Gastroesophageal sphincter (tissue), 4 donors: ENCODE data around the gene PHF2. TPM values are rescaled to one million over a fixed set of nuclear protein-coding genes. Genes with fewer than 3 reads are reported as not detected.

Experiments
- ATAC-seq: fragments of 150-250 bp; one replicate; pipeline ENCODE4 v1.9.1; 2016; ENCODE audit warnings: mild to moderate bottlenecking, moderate library complexity
- H3K27ac ChIP-seq, 4 donors: fragments of 200-600 bp; sonication (generic) in 3 of 4; 1 replicate in 3 of 4; 2 replicates in 1 of 4; pipeline ENCODE4 v1.5.1; 2016 to 2019
- H3K27me3 ChIP-seq: fragments of 200-600 bp; sonication (generic); one replicate; pipeline ENCODE4 v1.5.1; 2019
- H3K36me3 ChIP-seq, 2 donors: fragments of 200-600 bp; sonication (generic); one replicate each; pipeline ENCODE4 v1.5.1; 2019; ENCODE audit warnings: control low read depth in 1 of 2
- H3K4me1 ChIP-seq, 3 donors: fragments of 200-600 bp; sonication (generic); 1 replicate in 2 of 3; 2 replicates in 1 of 3; pipeline ENCODE4 v1.5.1; 2016 to 2019; ENCODE audit warnings: control low read depth in 2 of 3
- H3K4me3 ChIP-seq, 2 donors: fragments of 200-600 bp; sonication (generic); one replicate each; pipeline ENCODE4 v1.5.1; 2019; ENCODE audit warnings: mild to moderate bottlenecking in 1 of 2, moderate library complexity in 1 of 2
- H3K9me3 ChIP-seq, 3 donors: fragments of 200-600 bp; sonication (generic); one replicate each; pipeline ENCODE4 v1.5.1; 2017 to 2019; ENCODE audit warnings: control low read depth in 2 of 3
- EP300 ChIP-seq: sonication (generic); formaldehyde crosslinking; IDR thresholded peaks from one replicate; pipeline ENCODE4 v1.6.1; 2017; ENCODE audit warnings: antibody characterized with exemption, mild to moderate bottlenecking
- POLR2A ChIP-seq, 2 donors: fragments of 450-650 bp; IDR thresholded peaks; one replicate each; pipeline ENCODE4 v1.6.1; 2017; ENCODE audit warnings: antibody characterized with exemption in 2 of 2, mild to moderate bottlenecking in 2 of 2, moderate library complexity in 1 of 2
- POLR2AphosphoS5 ChIP-seq: sonication (generic); formaldehyde crosslinking; IDR thresholded peaks from one replicate; pipeline ENCODE4 v1.6.1; 2017; ENCODE audit warnings: antibody characterized with exemption
- WGBS, 2 donors: methylation state at CpG; one replicate each; pipeline ENCODE4 v1.1.5; 2018; ENCODE audit warnings: low coverage in 1 of 2; 5-methylcytosine and 5-hydroxymethylcytosine counted together
- total RNA-seq, 4 donors: library from RNA; depleted of rRNA; stranded (reverse); fragments of >200 nt; gene quantifications; one replicate each; pipeline ENCODE4 v1.1.0, GENCODE V29; 2016
- TF ChIP-seq, protein P1 (sequence below), 4 experiments: fragments of 200-600 bp in 2 of 4; fragments of 450-650 bp in 2 of 4; sonication (generic) in 1 of 4; IDR thresholded peaks; one replicate each; pipeline ENCODE4 v1.5.1; 2017 to 2019; ENCODE audit warnings: antibody characterized with exemption in 4 of 4, mild to moderate bottlenecking in 2 of 4, moderate library complexity in 2 of 4

The PHF2 gene
- total RNA-seq, 4 donors from 2014 or later: 37.2 to 51.2 (median 39.2) TPM

GRCh38 chr9:93648181-93648580, 71.8 kb downstream of the PHF2 start:
- Histone ChIP-seq H3K4me3 (no peak overlapping the region), H3K9me3 (no peaks in the 10 kb centered on the region), H3K27me3 (no peaks in the 10 kb centered on the region), H3K4me1 (peaks cover 0 to 4% (median 0%) of the 10 kb centered on the region in 3 donors), H3K36me3 (peaks cover 0 to 100% of the 10 kb centered on the region in 2 donors), H3K27ac (no peak overlapping the region)
- no peak for ATAC-seq
- TF ChIP-seq POLR2A (IDR thresholded peaks at IDR 0.05): no peak
- no peak for TF ChIP-seq EP300
- TF ChIP-seq, protein P1, sequence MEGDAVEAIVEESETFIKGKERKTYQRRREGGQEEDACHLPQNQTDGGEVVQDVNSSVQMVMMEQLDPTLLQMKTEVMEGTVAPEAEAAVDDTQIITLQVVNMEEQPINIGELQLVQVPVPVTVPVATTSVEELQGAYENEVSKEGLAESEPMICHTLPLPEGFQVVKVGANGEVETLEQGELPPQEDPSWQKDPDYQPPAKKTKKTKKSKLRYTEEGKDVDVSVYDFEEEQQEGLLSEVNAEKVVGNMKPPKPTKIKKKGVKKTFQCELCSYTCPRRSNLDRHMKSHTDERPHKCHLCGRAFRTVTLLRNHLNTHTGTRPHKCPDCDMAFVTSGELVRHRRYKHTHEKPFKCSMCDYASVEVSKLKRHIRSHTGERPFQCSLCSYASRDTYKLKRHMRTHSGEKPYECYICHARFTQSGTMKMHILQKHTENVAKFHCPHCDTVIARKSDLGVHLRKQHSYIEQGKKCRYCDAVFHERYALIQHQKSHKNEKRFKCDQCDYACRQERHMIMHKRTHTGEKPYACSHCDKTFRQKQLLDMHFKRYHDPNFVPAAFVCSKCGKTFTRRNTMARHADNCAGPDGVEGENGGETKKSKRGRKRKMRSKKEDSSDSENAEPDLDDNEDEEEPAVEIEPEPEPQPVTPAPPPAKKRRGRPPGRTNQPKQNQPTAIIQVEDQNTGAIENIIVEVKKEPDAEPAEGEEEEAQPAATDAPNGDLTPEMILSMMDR (IDR thresholded peaks at IDR 0.05): no peak
- TF ChIP-seq POLR2AphosphoS5: no peak
- 92 to 100% methylated on average over 2 to 4 of the region's 5 CpGs for WGBS, 2 donors

DNA sequence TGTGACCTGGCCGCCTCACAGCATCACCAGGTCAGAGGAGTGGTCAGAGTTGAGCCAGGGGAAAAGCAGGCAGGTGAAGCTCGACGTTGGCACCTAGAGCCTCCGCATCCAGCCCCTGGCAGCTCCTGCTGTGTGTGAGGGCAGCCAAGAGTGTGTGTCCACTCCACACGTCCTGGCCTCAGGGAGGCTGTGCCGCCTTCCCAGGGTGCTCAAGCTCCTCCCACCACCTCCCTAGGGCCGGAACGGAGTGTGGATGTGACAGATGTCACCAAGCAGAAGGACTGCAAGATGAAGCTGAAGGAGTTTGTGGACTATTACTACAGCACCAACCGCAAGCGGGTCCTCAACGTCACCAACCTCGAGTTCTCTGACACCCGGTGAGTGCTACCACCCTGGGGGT, 72.5 kb downstream of the PHF2 start:
- Histone ChIP-seq H3K27me3 (no peaks in the 10 kb centered on the region), H3K4me3 (no peak overlapping the region), H3K36me3 (peaks cover 0 to 100% of the 10 kb centered on the region in 2 donors), H3K4me1 (no peaks in the 10 kb centered on the region), H3K27ac (no peak overlapping the region), H3K9me3 (no peaks in the 10 kb centered on the region)
- TF ChIP-seq, protein P1 (IDR thresholded peaks at IDR 0.05): no peak
- TF ChIP-seq EP300 (no peak), POLR2A (IDR thresholded peaks at IDR 0.05) (no peak), POLR2AphosphoS5 (no peak)
- no peak for ATAC-seq
- 93 to 100% methylated on average over 3 of the region's 13 CpGs for WGBS, 2 donors

DNA sequence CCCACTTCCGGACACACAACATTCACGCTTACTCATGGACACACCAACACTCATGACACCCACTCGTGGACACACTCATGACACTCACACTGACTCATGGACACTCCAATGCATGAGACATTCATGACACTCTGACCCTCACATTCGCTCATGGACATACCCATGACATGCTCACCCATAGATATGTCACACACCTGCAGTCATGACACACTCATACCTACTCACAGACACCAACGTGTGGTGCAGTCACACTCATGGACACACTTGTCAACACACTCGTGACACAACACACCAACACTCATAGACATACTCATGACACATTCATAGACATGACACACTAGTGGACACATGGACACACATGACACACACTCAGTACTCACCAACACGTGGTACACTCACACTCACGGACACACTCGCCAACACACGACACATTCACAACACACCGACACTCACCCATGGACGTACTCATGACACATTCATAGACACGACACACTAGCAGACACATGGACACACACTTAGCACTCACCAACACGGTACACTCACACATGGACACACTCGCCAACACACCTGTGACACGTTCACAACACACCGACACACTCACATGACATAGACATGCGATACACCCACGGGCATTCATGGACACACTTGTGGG, 73.4 kb downstream of the PHF2 start:
- Histone ChIP-seq H3K27me3 (no peaks in the 10 kb centered on the region), H3K4me3 (no peak overlapping the region), H3K27ac (no peak overlapping the region), H3K36me3 (peaks cover 0 to 100% of the 10 kb centered on the region in 2 donors), H3K9me3 (no peaks in the 10 kb centered on the region), H3K4me1 (no peaks in the 10 kb centered on the region)
- no peak for TF ChIP-seq POLR2A (IDR thresholded peaks at IDR 0.05)
- TF ChIP-seq, protein P1 (IDR thresholded peaks at IDR 0.05): no peak
- no peak for TF ChIP-seq EP300
- no peak for TF ChIP-seq POLR2AphosphoS5
- no peak for ATAC-seq
- WGBS, 2 donors: 80 to 98% methylated on average over 10 to 15 of the region's 19 CpGs

DNA sequence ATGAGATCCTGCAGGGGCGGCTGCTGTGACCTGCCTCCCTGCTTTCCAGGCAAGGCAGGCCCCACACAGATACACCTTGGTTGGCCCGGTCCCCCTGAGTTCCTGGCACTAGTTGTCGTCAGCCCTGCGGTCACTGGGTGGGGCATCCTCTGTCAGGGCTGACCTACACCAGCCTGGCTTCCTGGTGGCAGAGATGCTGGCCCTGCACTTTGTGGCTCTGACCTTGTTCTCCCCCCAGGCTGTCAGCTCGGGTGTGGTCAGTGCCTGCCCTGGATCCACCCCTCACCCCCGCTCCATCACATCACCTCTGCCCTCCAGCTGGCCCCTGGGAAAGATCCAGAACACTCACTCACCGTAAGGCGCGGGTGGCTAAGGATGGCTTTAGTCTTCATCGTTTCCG, 74.1 kb downstream of the PHF2 start:
- WGBS, 2 donors: 90 to 100% methylated on average over 2 to 4 of the region's 11 CpGs
- TF ChIP-seq EP300 (no peak), POLR2AphosphoS5 (no peak), POLR2A (IDR thresholded peaks at IDR 0.05) (no peak)
- TF ChIP-seq, protein P1 (IDR thresholded peaks at IDR 0.05): no peak
- H3K27ac ChIP-seq: no peak overlapping the region
- no peaks in the 10 kb centered on the region for H3K27me3 ChIP-seq
- H3K4me1 ChIP-seq: no peaks in the 10 kb centered on the region
- ATAC-seq: no peak
- no peaks in the 10 kb centered on the region for H3K9me3 ChIP-seq
- peaks cover 0 to 100% of the 10 kb centered on the region in 2 donors for H3K36me3 ChIP-seq
- no peak overlapping the region for H3K4me3 ChIP-seq

DNA sequence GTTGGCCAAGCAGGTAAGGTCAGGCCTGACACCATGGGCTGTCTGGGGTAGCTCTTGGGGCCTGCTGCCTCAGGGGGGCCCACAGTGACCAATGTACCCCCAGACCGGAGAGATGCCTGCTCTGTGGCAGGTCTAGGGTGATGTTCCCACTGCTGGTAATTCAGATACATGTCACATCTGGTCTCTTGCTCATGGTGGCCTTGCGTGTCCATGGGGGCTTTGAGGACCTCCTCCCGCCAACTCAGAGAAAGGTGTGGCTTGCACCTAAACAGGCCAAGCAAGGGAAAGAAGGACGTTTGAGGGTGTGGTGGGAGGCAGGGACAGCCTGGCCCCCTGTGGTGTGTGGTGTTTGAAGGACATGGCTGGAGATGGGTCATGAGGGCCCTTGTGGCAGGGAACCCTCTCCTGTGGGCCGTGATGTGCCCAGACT, 75.2 kb downstream of the PHF2 start:
- Histone ChIP-seq H3K27ac (no peak overlapping the region), H3K36me3 (peaks cover 0 to 100% of the 10 kb centered on the region in 2 donors), H3K4me1 (no peaks in the 10 kb centered on the region), H3K9me3 (no peaks in the 10 kb centered on the region), H3K4me3 (no peak overlapping the region), H3K27me3 (no peaks in the 10 kb centered on the region)
- TF ChIP-seq EP300: no peak
- TF ChIP-seq, protein P1 (IDR thresholded peaks at IDR 0.05): no peak
- no peak for TF ChIP-seq POLR2A (IDR thresholded peaks at IDR 0.05)
- no peak for TF ChIP-seq POLR2AphosphoS5
- ATAC-seq: no peak
- WGBS, 2 donors: 86% methylated on average over 2 of the region's 5 CpGs; no CpG with 5 or more reads in 1 of the 2 donors
